Nephron (organoid): ENCODE measurements around the gene QRICH2.
A peak's percentile ranks its signal among the peaks of the same experiment; 100 is the strongest.
"Not testable (repeated sequence)": the region's sequence is repeated elsewhere in the genome, so short reads cannot be mapped to it uniquely, and the experiment has no call there.

Source experiments
- H3K27ac Mint-ChIP-seq, 3 experiments: 2 replicates each; pipeline ENCODE4 v1.8.0; 2020; ENCODE audit warnings: mixed read lengths in 3 of 3, mild to moderate bottlenecking in 2 of 3, moderate library complexity in 1 of 3
- H3K27me3 Mint-ChIP-seq: 2 replicates; pipeline ENCODE4 v1.8.0; 2021; ENCODE audit warnings: low read depth, mild to moderate bottlenecking, moderate library complexity, mixed read lengths
- H3K36me3 Mint-ChIP-seq: 2 replicates; pipeline ENCODE4 v1.8.0; 2020; ENCODE audit warnings: low read depth, mixed read lengths
- H3K4me1 Mint-ChIP-seq: 2 replicates; pipeline ENCODE4 v1.8.0; 2020; ENCODE audit warnings: mixed read lengths
- H3K4me3 Mint-ChIP-seq, 3 experiments: 2 replicates each; pipeline ENCODE4 v1.8.0; 2020; ENCODE audit warnings: mild to moderate bottlenecking in 3 of 3, mixed read lengths in 3 of 3, moderate library complexity in 2 of 3
- H3K9me3 Mint-ChIP-seq: 2 replicates; pipeline ENCODE4 v1.8.0; 2020; ENCODE audit warnings: mixed read lengths
- TF ChIP-seq, protein P1 (sequence below), 3 experiments: fragments of 200-600 bp; sonication (generic); IDR thresholded peaks; one replicate each; pipeline ENCODE4 v1.5.0; 2021; ENCODE audit warnings: antibody characterized with exemption in 3 of 3; ENCODE audit not compliant: unreplicated experiment in 3 of 3

QRICH2 gene

DNA sequence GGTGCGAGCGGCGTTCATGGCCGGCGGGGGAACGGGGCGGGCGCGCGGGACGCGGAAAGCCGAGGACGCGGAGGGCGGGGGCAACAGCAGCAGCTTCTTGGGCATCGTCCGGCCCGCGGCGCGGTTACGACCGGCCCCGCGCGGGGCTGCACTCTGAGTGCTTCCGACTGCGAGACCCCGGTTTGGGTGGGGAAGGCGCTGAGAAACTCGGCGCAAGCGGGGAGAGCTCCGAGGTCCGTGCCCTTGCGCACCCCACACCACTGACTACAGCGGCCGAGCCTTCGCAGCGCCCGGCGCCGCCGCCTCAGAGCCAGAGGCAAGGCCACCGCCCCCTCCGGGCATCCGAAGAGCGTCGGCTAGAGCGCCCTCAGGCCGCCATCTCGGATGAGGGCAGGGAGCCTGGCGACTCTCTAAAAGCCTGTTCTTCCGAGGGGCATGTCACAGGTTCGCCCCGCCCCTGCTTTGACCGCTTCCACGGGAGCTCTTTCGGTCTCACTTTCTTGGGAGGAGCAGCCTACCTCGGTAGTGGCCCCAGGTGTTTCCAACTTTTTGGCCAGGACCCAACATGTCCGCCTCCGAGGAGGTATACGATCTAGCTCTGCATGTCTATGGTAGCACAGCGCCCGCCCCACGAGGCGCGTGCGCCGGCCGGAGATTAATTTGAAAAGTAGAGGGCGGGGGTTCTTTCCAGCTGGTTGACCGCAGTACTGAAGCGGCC, 45.7 kb upstream of the QRICH2 start, which contains the start of gene PRPSAP1:
TSS of gene PRPSAP1 (minus strand) at position 318 of the 718 bp plus-strand sequence. CDS start at position 105, 213 bp downstream.
- Mint-ChIP-seq H3K27me3 (no peaks in the 10 kb centered on the region), H3K4me1 (peaks cover 9% of the 10 kb centered on the region), H3K9me3 (no peaks in the 10 kb centered on the region), H3K36me3 (peaks cover 6% of the 10 kb centered on the region), H3K27ac (peak within 1 kb of the TSS; percentile 97 to 99 (median 99)), H3K4me3 (peak within 1 kb of the TSS; percentile 91 to 95 (median 95))
- TF ChIP-seq, protein P1, sequence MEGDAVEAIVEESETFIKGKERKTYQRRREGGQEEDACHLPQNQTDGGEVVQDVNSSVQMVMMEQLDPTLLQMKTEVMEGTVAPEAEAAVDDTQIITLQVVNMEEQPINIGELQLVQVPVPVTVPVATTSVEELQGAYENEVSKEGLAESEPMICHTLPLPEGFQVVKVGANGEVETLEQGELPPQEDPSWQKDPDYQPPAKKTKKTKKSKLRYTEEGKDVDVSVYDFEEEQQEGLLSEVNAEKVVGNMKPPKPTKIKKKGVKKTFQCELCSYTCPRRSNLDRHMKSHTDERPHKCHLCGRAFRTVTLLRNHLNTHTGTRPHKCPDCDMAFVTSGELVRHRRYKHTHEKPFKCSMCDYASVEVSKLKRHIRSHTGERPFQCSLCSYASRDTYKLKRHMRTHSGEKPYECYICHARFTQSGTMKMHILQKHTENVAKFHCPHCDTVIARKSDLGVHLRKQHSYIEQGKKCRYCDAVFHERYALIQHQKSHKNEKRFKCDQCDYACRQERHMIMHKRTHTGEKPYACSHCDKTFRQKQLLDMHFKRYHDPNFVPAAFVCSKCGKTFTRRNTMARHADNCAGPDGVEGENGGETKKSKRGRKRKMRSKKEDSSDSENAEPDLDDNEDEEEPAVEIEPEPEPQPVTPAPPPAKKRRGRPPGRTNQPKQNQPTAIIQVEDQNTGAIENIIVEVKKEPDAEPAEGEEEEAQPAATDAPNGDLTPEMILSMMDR (IDR thresholded peaks at IDR 0.05; ENCODE audit: unreplicated experiment in 3 of 3) = peak; percentile 36 to 53 (median 37)

DNA sequence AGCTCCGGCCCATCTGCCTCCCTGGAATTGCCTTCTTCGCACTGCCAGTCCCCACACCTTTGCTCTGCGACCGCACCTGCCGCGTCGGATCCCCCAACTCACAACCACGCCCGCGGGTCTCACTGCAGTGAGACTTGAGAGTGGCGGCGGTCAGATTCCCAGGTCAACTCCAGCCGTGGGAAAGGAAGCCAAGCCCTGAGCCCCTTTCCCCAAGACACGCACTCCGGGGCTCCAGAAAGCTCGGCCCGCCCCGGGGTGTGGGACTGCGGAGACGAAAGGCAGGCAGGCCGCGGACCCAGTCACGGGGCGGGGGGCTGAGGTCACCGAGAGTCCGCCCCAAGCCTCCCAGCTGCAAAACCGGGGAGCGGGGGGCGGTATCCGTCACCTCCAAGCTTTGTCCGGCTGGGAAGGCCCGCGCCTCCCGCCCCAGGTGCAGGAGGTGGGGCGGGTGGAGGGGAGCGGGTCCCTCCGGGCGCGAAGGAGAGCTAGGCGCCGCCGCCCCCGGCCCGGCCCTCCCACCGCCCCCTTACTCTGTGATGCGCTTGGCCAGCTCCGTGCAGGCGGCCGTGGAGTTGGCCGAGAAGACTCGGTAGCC, 45.0 kb upstream of the QRICH2 start:
- H3K4me1 Mint-ChIP-seq = peaks cover 9% of the 10 kb centered on the region
- peak overlapping the region; percentile 68 to 99 (median 85) for H3K27ac Mint-ChIP-seq
- TF ChIP-seq, protein P1 (IDR thresholded peaks at IDR 0.05; ENCODE audit: unreplicated experiment in 3 of 3) = no peak
- H3K9me3 Mint-ChIP-seq = no peaks in the 10 kb centered on the region
- no peaks in the 10 kb centered on the region for H3K27me3 Mint-ChIP-seq
- H3K4me3 Mint-ChIP-seq = peak overlapping the region; percentile 91 to 95 (median 95)
- peaks cover 6% of the 10 kb centered on the region for H3K36me3 Mint-ChIP-seq

DNA sequence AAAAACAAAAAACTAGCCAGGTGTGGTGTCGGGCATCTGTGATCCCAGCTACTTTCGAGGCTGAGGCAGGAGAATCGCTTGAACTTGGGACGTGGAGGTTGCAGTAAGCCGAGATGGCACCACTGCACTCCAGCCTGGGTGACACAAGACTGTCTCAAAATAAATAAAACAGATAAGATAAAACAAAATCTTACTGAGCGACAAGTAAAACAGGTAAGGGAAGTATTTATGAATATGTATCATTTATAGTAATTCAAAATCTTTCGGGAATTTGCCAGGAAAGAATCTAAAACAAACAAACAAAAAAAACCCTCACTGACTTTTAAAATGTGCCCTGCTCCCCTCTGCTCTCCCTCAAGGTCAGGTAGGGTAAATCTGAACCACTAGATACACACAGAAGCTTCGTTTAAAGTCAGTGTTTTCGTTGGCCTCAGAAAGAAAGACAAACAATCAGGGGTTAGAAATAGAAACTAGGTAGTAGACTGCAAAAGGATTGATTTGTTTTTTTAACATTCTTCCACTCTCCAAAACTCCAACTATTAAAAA, 43.5 kb upstream of the QRICH2 start:
- Mint-ChIP-seq H3K4me1 (peaks cover 9% of the 10 kb centered on the region), H3K27me3 (no peaks in the 10 kb centered on the region), H3K36me3 (peaks cover 18% of the 10 kb centered on the region), H3K4me3 (peak overlapping the region; percentile 91 to 95 (median 95)), H3K27ac (peak overlapping the region; percentile 27 to 89 (median 47)), H3K9me3 (no peaks in the 10 kb centered on the region)
- TF ChIP-seq, protein P1 (IDR thresholded peaks at IDR 0.05; ENCODE audit: unreplicated experiment in 3 of 3) = no peak

DNA sequence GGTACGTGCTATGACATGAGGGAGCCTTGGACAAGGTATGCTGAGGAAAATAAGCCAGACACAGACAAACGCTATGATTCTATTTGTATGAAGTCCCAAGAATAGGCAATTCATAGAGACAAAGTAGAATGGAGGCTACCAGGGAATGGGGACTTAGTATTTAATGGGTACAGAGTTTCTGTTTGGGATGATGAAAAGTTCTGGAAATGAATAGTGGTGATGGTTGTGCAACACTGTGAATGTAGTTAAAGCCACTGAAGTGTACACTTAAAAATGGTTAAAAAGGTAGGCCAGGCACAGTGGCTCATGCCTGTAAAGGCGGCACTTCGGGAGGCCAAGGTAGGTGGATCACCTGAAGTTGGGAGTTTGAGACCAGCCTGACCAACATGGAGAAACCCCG, 42.4 kb upstream of the QRICH2 start:
- TF ChIP-seq, protein P1 (IDR thresholded peaks at IDR 0.05; ENCODE audit: unreplicated experiment in 3 of 3) = no peak
- H3K36me3 Mint-ChIP-seq = peaks cover 29% of the 10 kb centered on the region

DNA sequence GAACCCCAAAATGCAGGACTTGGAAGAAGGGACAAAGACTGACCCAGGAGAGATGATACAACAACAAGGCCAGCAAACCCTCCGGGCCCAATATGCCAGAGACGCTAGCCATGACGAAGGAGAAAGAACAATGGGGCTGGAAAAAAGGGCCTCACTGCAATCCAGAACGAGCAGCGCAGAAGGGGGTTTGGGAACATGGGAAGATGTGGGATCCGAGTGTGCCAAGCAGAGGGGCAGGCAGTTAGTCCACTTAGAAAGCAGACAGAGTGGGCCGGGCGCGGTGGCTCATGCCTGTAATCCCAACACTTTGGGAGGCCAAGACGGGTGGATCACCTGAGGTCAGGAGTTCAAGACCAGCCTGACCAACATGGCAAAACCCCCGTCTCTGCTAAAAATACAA, 38.9 kb upstream of the QRICH2 start:
- not testable (repeated sequence) for H3K27me3 Mint-ChIP-seq
- peaks cover 42% of the 10 kb centered on the region for H3K36me3 Mint-ChIP-seq

More for the DNA sequence above, 42.4 kb upstream of the QRICH2 start:
- Mint-ChIP-seq H3K4me3 (peak overlapping the region; percentile 54 to 74 (median 68)), H3K27me3 (no peaks in the 10 kb centered on the region), H3K4me1 (peaks cover 9% of the 10 kb centered on the region), H3K9me3 (no peaks in the 10 kb centered on the region), H3K27ac (peak overlapping the region in 1 of 3 experiments; percentile 52)

DNA sequence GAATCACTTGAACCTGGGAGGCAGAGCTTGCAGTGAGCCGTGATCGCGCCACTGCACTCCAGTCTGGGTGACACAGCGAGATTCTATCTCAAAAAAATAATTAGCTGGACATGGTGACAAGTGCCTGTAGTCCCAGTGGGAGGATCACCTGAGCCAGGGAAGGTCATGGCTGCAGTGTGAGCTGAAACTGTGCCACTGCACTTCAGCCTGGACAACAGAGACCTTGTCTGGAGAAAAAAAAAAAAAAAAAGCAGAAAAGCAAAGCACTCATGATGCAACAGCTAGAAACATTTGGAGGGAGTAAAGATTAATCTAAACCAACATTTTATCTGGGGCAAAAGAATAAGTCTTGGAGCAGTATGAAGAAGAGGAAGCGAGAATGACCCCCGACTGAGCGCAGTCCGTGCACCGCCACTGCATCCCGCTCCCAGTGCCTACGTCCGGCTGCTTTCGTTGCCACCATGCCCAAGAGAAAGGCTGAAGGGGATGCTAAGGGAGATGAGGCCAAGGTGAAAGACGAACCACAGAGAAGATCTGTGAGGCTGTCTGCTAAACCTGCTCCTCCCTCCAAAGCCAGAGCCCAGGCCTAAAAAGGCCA, 37.4 kb upstream of the QRICH2 start:
- peaks cover 51% of the 10 kb centered on the region for H3K36me3 Mint-ChIP-seq
- H3K4me3 Mint-ChIP-seq = no peak overlapping the region
- H3K27me3 Mint-ChIP-seq = no peaks in the 10 kb centered on the region
- TF ChIP-seq, protein P1 (IDR thresholded peaks at IDR 0.05; ENCODE audit: unreplicated experiment in 3 of 3) = no peak
- H3K4me1 Mint-ChIP-seq = no peaks in the 10 kb centered on the region
- H3K9me3 Mint-ChIP-seq = no peaks in the 10 kb centered on the region
- H3K27ac Mint-ChIP-seq = no peak overlapping the region

More for the DNA sequence above, 38.9 kb upstream of the QRICH2 start:
- H3K4me3 Mint-ChIP-seq, H3K27ac Mint-ChIP-seq, H3K4me1 Mint-ChIP-seq, H3K9me3 Mint-ChIP-seq: not testable (repeated sequence)
